HEK293T (cell line): ENCODE results near the gene SLC6A19.
"Not testable (repeated sequence)": the region's sequence is repeated elsewhere in the genome, so short reads cannot be mapped to it uniquely, and the experiment has no call there.

Experiments used
- CTCF ChIA-PET: fragments of 350-600 bp; formaldehyde crosslinking; extraction: SDS; loops from one replicate; lab custom pipeline; 2021; ENCODE audit warnings: antibody characterized with exemption, inconsistent platforms; lab: Yijun Ruan, JAX
- POLR2A ChIA-PET: fragments of 350-600 bp; formaldehyde crosslinking; extraction: SDS; loops from one replicate; lab custom pipeline; 2020; ENCODE audit warnings: antibody characterized with exemption, inconsistent platforms; lab: Yijun Ruan, JAX
- DNase-seq: peaks from one replicate; pipeline ENCODE4 v3.0.0; 2012; ENCODE audit warnings: mixed read lengths; ENCODE audit errors: extremely low spot score
- ARNT ChIP-seq: fragments of 450-650 bp; IDR thresholded peaks from 2 replicates; pipeline ENCODE4 v1.6.1; 2017; ENCODE audit warnings: mild to moderate bottlenecking
- BHLHE40 ChIP-seq: fragments of 450-650 bp; IDR thresholded peaks from 2 replicates; pipeline ENCODE4 v1.6.1; 2016; ENCODE audit warnings: mild to moderate bottlenecking, moderate library complexity, borderline replicate concordance
- CTBP1 ChIP-seq: fragments of 450-650 bp; IDR thresholded peaks from 2 replicates; pipeline ENCODE4 v1.6.1; 2016; ENCODE audit warnings: borderline replicate concordance
- ELF4 ChIP-seq: fragments of 450-650 bp; IDR thresholded peaks from 2 replicates; pipeline ENCODE4 v1.6.1; 2017; ENCODE audit warnings: antibody characterized with exemption
- FOXA1 ChIP-seq: fragments of 450-650 bp; IDR thresholded peaks from 2 replicates; pipeline ENCODE4 v1.6.1; 2016; ENCODE audit warnings: mild to moderate bottlenecking
- FOXK2 ChIP-seq: fragments of 450-650 bp; IDR thresholded peaks from 2 replicates; pipeline ENCODE4 v1.6.1; 2016; ENCODE audit warnings: mild to moderate bottlenecking
- FOXM1 ChIP-seq: fragments of 450-650 bp; IDR thresholded peaks from 2 replicates; pipeline ENCODE4 v1.6.1; 2017; ENCODE audit warnings: mild to moderate bottlenecking, borderline replicate concordance
- HDGF ChIP-seq: fragments of 450-650 bp; IDR thresholded peaks from 2 replicates; pipeline ENCODE4 v1.6.1; 2017; ENCODE audit warnings: antibody characterized with exemption, borderline replicate concordance
- L3MBTL2 ChIP-seq: fragments of 450-650 bp; conservative IDR thresholded peaks from 2 replicates; pipeline ENCODE4 v1.6.1; 2016; ENCODE audit warnings: mild to moderate bottlenecking
- LEF1 ChIP-seq: fragments of 450-650 bp; IDR thresholded peaks from 2 replicates; pipeline ENCODE4 v1.6.1; 2017; ENCODE audit warnings: mild to moderate bottlenecking, borderline replicate concordance
- NFRKB ChIP-seq: fragments of 450-650 bp; IDR thresholded peaks from 2 replicates; pipeline ENCODE4 v1.6.1; 2016; ENCODE audit warnings: mild to moderate bottlenecking, moderate library complexity
- PKNOX1 ChIP-seq: fragments of 450-650 bp; IDR thresholded peaks from 2 replicates; pipeline ENCODE4 v1.6.1; 2016
- SP1 ChIP-seq: fragments of 450-650 bp; IDR thresholded peaks from 2 replicates; pipeline ENCODE4 v1.6.1; 2017
- SUZ12 ChIP-seq: fragments of 450-650 bp; IDR thresholded peaks from 2 replicates; pipeline ENCODE4 v1.6.1; 2016; ENCODE audit warnings: mild to moderate bottlenecking
- TARDBP ChIP-seq: fragments of 450-650 bp; IDR thresholded peaks from 2 replicates; pipeline ENCODE4 v1.6.1; 2016
- ZNF384 ChIP-seq: fragments of 450-650 bp; IDR thresholded peaks from 2 replicates; pipeline ENCODE4 v1.6.1; 2016

The SLC6A19 gene

GRCh38 chr5:1156033-1156753 lies 45.2 kb upstream of the SLC6A19 start:
- CTCF ChIA-PET = no interaction called here
- POLR2A ChIA-PET = no interaction called here

GRCh38 chr5:1156754-1157460 lies 44.5 kb upstream of the SLC6A19 start:
- TF ChIP-seq NFRKB (no peak), CTBP1 (no peak), HDGF (no peak), FOXA1 (no peak), L3MBTL2 (no peak), FOXM1 (no peak), SP1 (no peak), FOXK2 (no peak)
- CTCF ChIA-PET = no interaction called here
- POLR2A ChIA-PET = no interaction called here
- DNase-seq = no peak

More at GRCh38 chr5:1156033-1156753, 45.2 kb upstream of the SLC6A19 start:
- no peak for TF ChIP-seq ELF4
- TF ChIP-seq L3MBTL2 = no peak
- TF ChIP-seq NFRKB = no peak
- no peak for TF ChIP-seq FOXM1
- no peak for TF ChIP-seq LEF1
- TF ChIP-seq ARNT = no peak
- no peak for TF ChIP-seq ZNF384
- TF ChIP-seq SP1 = no peak
- TF ChIP-seq FOXA1 = no peak
- TF ChIP-seq BHLHE40 = no peak
- no peak for TF ChIP-seq TARDBP
- no peak for DNase-seq

- POLR2A ChIA-PET, CTCF ChIA-PET, DNase-seq: not testable (repeated sequence)
These were observed 43.9 kb upstream of the SLC6A19 start for GRCh38 chr5:1157461-1157986.

GRCh38 chr5:1158647-1159340 lies 42.6 kb upstream of the SLC6A19 start:
- TF ChIP-seq LEF1 = no peak
- CTCF ChIA-PET = no interaction called here
- DNase-seq = no peak
- POLR2A ChIA-PET = no interaction called here

GRCh38 chr5:1159341-1159675 lies 42.1 kb upstream of the SLC6A19 start:
- CTCF ChIA-PET = interaction anchor here (0.7 kb wide), 1 partner anchor 236 kb away, joined by 3 read pairs; no protein-coding TSS in a partner anchor
- no peak for DNase-seq
- POLR2A ChIA-PET = no interaction called here
- TF ChIP-seq L3MBTL2 = no peak
- no peak for TF ChIP-seq CTBP1
- no peak for TF ChIP-seq SUZ12
- no peak for TF ChIP-seq ARNT
- TF ChIP-seq BHLHE40 = no peak
- no peak for TF ChIP-seq FOXA1
- TF ChIP-seq ELF4 = no peak

- POLR2A ChIA-PET = no interaction called here
These were observed 41.5 kb upstream of the SLC6A19 start for GRCh38 chr5:1159774-1160406.

More at GRCh38 chr5:1159774-1160406, 41.5 kb upstream of the SLC6A19 start:
- TF ChIP-seq FOXA1 = no peak
- TF ChIP-seq LEF1 = no peak
- no peak for TF ChIP-seq HDGF
- no peak for TF ChIP-seq ARNT
- no peak for TF ChIP-seq ELF4
- TF ChIP-seq FOXM1 = no peak
- no peak for TF ChIP-seq L3MBTL2
- TF ChIP-seq FOXK2 = no peak
- TF ChIP-seq ZNF384 = no peak
- no peak for TF ChIP-seq SUZ12
- TF ChIP-seq SP1 = no peak
- no peak for TF ChIP-seq BHLHE40
- TF ChIP-seq CTBP1 = no peak
- TF ChIP-seq NFRKB = no peak
- no peak for TF ChIP-seq PKNOX1
- CTCF ChIA-PET = interaction anchor here (0.7 kb wide), 1 partner anchor 236 kb away, joined by 3 read pairs; no protein-coding TSS in a partner anchor
- no peak for DNase-seq
